WTC11 (cell line): ENCODE data around the gene VIPR2.

ENCODE experiments used
- NR3C1 ChIP-seq: sonication (generic); formaldehyde crosslinking; conservative IDR thresholded peaks from 2 replicates; pipeline ENCODE4 v1.8.1; 2023; ENCODE audit warnings: low read depth, mild to moderate bottlenecking, missing genetic modification reagents
- ZNF138 ChIP-seq: sonication (generic); formaldehyde crosslinking; conservative IDR thresholded peaks from 2 replicates; pipeline ENCODE4 v1.8.1; 2022; ENCODE audit warnings: mild to moderate bottlenecking, moderate library complexity, missing genetic modification reagents
- TF ChIP-seq, protein P1 (sequence below): fragments of 200-600 bp; IDR thresholded peaks from 2 replicates; pipeline ENCODE4 v1.8.0; 2022; ENCODE audit warnings: antibody characterized with exemption

DNA sequence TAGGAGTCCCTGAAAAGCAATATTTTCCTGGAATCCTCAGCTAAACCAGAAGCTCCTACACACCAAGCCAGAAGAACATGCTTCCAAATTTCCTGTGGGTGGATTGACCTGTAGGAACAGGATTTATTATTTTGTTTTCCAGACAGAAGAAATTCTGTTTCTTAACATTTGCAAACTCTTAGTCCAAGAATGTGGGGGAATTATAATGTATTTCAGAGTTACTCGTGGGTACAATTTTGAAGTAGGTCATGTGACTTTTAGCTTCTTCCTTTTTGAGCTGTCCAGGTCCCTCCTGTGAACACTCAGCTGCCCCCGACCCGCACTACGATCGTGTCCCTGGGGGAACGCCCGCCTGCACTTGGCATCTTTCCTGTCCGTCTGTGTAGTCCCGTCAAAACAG lies 27.7 kb upstream of the VIPR2 start:
- TF ChIP-seq, protein P1, sequence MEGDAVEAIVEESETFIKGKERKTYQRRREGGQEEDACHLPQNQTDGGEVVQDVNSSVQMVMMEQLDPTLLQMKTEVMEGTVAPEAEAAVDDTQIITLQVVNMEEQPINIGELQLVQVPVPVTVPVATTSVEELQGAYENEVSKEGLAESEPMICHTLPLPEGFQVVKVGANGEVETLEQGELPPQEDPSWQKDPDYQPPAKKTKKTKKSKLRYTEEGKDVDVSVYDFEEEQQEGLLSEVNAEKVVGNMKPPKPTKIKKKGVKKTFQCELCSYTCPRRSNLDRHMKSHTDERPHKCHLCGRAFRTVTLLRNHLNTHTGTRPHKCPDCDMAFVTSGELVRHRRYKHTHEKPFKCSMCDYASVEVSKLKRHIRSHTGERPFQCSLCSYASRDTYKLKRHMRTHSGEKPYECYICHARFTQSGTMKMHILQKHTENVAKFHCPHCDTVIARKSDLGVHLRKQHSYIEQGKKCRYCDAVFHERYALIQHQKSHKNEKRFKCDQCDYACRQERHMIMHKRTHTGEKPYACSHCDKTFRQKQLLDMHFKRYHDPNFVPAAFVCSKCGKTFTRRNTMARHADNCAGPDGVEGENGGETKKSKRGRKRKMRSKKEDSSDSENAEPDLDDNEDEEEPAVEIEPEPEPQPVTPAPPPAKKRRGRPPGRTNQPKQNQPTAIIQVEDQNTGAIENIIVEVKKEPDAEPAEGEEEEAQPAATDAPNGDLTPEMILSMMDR = no peak
- TF ChIP-seq ZNF138 (no peak), NR3C1 (no peak)
